Glomerular visceral epithelial cell (primary cell): ENCODE results near the gene COX6B1.
"Not testable (repeated sequence)": the region's sequence is repeated elsewhere in the genome, so short reads cannot be mapped to it uniquely, and the experiment has no call there.

Experiments
- DNase-seq: peaks from one replicate; pipeline ENCODE4 v3.0.0-alpha.2; 2016; ENCODE audit errors: extremely low spot score

The COX6B1 gene

GRCh38 chr19:35633727-35634440 lies 14.2 kb upstream of the COX6B1 start:
- no peak for DNase-seq

GRCh38 chr19:35636651-35637050 lies 11.5 kb upstream of the COX6B1 start:
- DNase-seq: no peak

- no peak for DNase-seq
Observed at GRCh38 chr19:35637165-35637564, 11.0 kb upstream of the COX6B1 start.

- DNase-seq: no peak
Observed at GRCh38 chr19:35639321-35639639, 8.8 kb upstream of the COX6B1 start.

GRCh38 chr19:35639863-35640262 lies 8.3 kb upstream of the COX6B1 start:
- DNase-seq: no peak

GRCh38 chr19:35641515-35642151 lies 6.5 kb upstream of the COX6B1 start, which contains the start of gene ETV2:
ETV2 (plus strand) TSS chr19:35641745; CDS start chr19:35642461, 716 bp downstream.
- DNase-seq: no peak

- no peak for DNase-seq
Observed at GRCh38 chr19:35642312-35642711, 5.8 kb upstream of the COX6B1 start.

- no peak for DNase-seq
Observed at GRCh38 chr19:35642798-35643254, 5.3 kb upstream of the COX6B1 start.

GRCh38 chr19:35643255-35644205 lies 4.6 kb upstream of the COX6B1 start:
- peak; percentile 82 for DNase-seq

- peak; percentile 94 for DNase-seq
Observed at GRCh38 chr19:35644206-35644986, 3.7 kb upstream of the COX6B1 start.

GRCh38 chr19:35644987-35645679 lies 3.0 kb upstream of the COX6B1 start:
- no peak for DNase-seq

- no peak for DNase-seq
Observed at GRCh38 chr19:35645680-35646511, 2.2 kb upstream of the COX6B1 start.

- DNase-seq: no peak
Observed at GRCh38 chr19:35650581-35650980, 2.5 kb downstream of the COX6B1 start.

GRCh38 chr19:35654828-35655227 lies 6.7 kb downstream of the COX6B1 start:
- not testable (repeated sequence) for DNase-seq

- no peak for DNase-seq
Observed at GRCh38 chr19:35655600-35655999, 7.5 kb downstream of the COX6B1 start.

- DNase-seq: no peak
Observed at GRCh38 chr19:35656700-35657099, 8.6 kb downstream of the COX6B1 start.

GRCh38 chr19:35657904-35658700 lies 10.0 kb downstream of the COX6B1 start:
- no peak for DNase-seq

- no peak for DNase-seq
Observed at GRCh38 chr19:35661995-35662340, 13.8 kb downstream of the COX6B1 start.

GRCh38 chr19:35663981-35664380 lies 15.9 kb downstream of the COX6B1 start:
- no peak for DNase-seq
